PC-3 (cell line): ENCODE measurements around the gene CHSY3. TPM values are rescaled to one million over a fixed set of nuclear protein-coding genes. Genes with fewer than 3 reads are reported as not detected.

Source experiments
- ATAC-seq: fragments of 200-7000 bp; cut with Tn5 transposase; 2 replicates; pipeline ENCODE4 v1.9.1; 2020; ENCODE audit warnings: mild to moderate bottlenecking, moderate library complexity
- BruUV-seq: library from RNA; stranded (reverse); fragments of 400-500 nt; replicated peaks from 2 replicates; lab custom pipeline; 2021; lab: Mats Ljungman, UMichigan
- CTCF ChIA-PET: fragments of 300-600 bp; sonication (Branson Sonifier 250); formaldehyde crosslinking; loops from one replicate; lab custom pipeline; 2022; ENCODE audit warnings: antibody characterized with exemption; lab: Charles Lee
- POLR2A ChIA-PET: fragments of 300-600 bp; sonication (Branson Sonifier 250); formaldehyde crosslinking; loops from one replicate; lab custom pipeline; 2022; ENCODE audit warnings: antibody characterized with exemption; ENCODE audit not compliant: unreplicated experiment; lab: Charles Lee
- DNase-seq: peaks from one replicate; pipeline ENCODE4 v3.0.0-alpha.2; 2015
- H2AFZ ChIP-seq: fragments of 300-600 bp; sonication (generic); 2 replicates; pipeline ENCODE4 v1.6.0; 2016; ENCODE audit warnings: antibody characterized with exemption, low read length
- H3F3A ChIP-seq: fragments of 300-600 bp; sonication (generic); one replicate; pipeline ENCODE4 v1.6.0; 2017; ENCODE audit warnings: antibody characterized with exemption, low read length, control low read depth, mild to moderate bottlenecking; ENCODE audit not compliant: unreplicated experiment
- H3K27ac ChIP-seq: fragments of 300-600 bp; sonication (generic); 2 replicates; pipeline ENCODE4 v1.5.1; 2016; ENCODE audit warnings: mild to moderate bottlenecking, low read length
- H3K27me3 ChIP-seq: fragments of 300-600 bp; sonication (generic); 2 replicates; pipeline ENCODE4 v1.6.1; 2016; ENCODE audit warnings: low read length, mixed read lengths
- H3K36me3 ChIP-seq: fragments of 300-600 bp; sonication (generic); 2 replicates; pipeline ENCODE4 v1.6.1; 2016; ENCODE audit warnings: low read depth, mixed run types, low read length, mixed read lengths
- H3K4me1 ChIP-seq: fragments of 300-600 bp; sonication (generic); 2 replicates; pipeline ENCODE4 v1.5.1; 2016; ENCODE audit warnings: low read length; ENCODE audit not compliant: insufficient read depth
- H3K4me2 ChIP-seq: fragments of 300-600 bp; sonication (generic); 2 replicates; pipeline ENCODE4 v1.6.0; 2016; ENCODE audit warnings: low read length
- H3K4me3 ChIP-seq: fragments of 300-600 bp; sonication (generic); 2 replicates; pipeline ENCODE4 v1.5.1; 2016; ENCODE audit warnings: mild to moderate bottlenecking, low read length, mixed read lengths
- H3K79me2 ChIP-seq: fragments of 300-600 bp; sonication (generic); 2 replicates; pipeline ENCODE4 v1.6.1; 2017; ENCODE audit warnings: low read length, mixed read lengths
- H3K9ac ChIP-seq: fragments of 300-600 bp; sonication (generic); 2 replicates; pipeline ENCODE4 v1.6.0; 2016; ENCODE audit warnings: mild to moderate bottlenecking, low read length
- H3K9me2 ChIP-seq: fragments of 300-600 bp; sonication (generic); replicated peaks from 2 replicates; pipeline ENCODE4 v1.6.1; 2016; ENCODE audit warnings: mixed run types, low read length, mixed read lengths
- H3K9me3 ChIP-seq: fragments of 300-600 bp; sonication (generic); 2 replicates; pipeline ENCODE4 v1.6.1; 2016; ENCODE audit warnings: low read length, mixed read lengths
- H4K20me1 ChIP-seq: fragments of 300-600 bp; sonication (generic); 2 replicates; pipeline ENCODE4 v1.6.1; 2016; ENCODE audit warnings: low read length, mixed read lengths
- EZH2 ChIP-seq: fragments of 300-600 bp; sonication (generic); IDR thresholded peaks from one replicate; pipeline ENCODE4 v1.6.1; 2017; ENCODE audit warnings: antibody characterized with exemption, mild to moderate bottlenecking, low read length; ENCODE audit not compliant: unreplicated experiment
- EZH2phosphoT487 ChIP-seq: fragments of 300-600 bp; sonication (generic); IDR thresholded peaks from 2 replicates; pipeline ENCODE4 v1.6.1; 2018; ENCODE audit warnings: mild to moderate bottlenecking, antibody characterized with exemption, low read length, borderline replicate concordance
- intact Hi-C: fragments of 100-400 bp; cut with micrococcal nuclease; formaldehyde crosslinking; loops from 2 replicates; pipeline ENCODE4 v1.9.0; 2023
- total RNA-seq: library from RNA; depleted of rRNA; stranded (reverse); fragments of >200 nt; gene quantifications from 2 replicates; pipeline ENCODE4 v1.2.3, GENCODE V29; 2014
- TF ChIP-seq, protein P1 (sequence below): fragments of 300-600 bp; sonication (generic); conservative IDR thresholded peaks from 2 replicates; pipeline ENCODE4 v1.5.1; 2017; ENCODE audit warnings: antibody characterized with exemption, low read depth, mild to moderate bottlenecking, low read length

CHSY3 gene
- total RNA-seq, 1 experiment from 2014 or later = 1.7 TPM

DNA sequence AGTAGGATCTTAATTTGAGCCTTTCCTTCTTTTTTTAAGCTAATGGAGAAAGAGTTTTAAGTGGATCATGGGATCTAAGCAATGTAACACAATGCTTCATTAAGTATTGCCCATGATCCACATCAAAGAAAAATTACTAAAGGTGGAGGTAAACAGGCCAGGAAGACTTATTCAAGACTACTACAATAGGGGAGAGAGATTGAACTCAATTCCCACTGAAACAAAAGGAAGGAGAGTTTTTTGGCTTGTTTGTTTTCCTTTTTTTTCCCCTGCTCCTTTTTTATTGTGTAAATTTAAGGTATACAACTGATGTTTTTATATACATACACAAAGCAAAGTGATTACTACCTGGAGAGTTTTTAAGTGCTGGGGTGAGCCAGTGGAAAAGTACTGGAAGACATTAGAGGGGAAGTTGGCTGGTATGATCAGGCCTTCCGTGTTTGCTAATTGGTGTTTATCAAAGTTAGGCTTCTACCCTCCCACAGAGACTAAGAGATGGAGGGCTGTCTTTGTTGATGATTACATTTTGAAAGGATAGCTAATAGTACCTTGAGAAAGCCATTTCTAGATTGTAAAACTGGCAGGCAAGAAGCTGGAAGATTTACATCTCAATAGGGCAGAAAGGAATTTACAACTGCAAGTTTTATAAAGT, 262.7 kb downstream of the CHSY3 start:
- H3F3A ChIP-seq = no peaks in the 10 kb centered on the region
- no peaks in the 10 kb centered on the region for H3K27me3 ChIP-seq
- H3K9me2 ChIP-seq = no peaks in the 10 kb centered on the region
- H3K9me3 ChIP-seq = no peaks in the 10 kb centered on the region
- TF ChIP-seq EZH2phosphoT487 (no peak), EZH2 (no peak)
- TF ChIP-seq, protein P1, sequence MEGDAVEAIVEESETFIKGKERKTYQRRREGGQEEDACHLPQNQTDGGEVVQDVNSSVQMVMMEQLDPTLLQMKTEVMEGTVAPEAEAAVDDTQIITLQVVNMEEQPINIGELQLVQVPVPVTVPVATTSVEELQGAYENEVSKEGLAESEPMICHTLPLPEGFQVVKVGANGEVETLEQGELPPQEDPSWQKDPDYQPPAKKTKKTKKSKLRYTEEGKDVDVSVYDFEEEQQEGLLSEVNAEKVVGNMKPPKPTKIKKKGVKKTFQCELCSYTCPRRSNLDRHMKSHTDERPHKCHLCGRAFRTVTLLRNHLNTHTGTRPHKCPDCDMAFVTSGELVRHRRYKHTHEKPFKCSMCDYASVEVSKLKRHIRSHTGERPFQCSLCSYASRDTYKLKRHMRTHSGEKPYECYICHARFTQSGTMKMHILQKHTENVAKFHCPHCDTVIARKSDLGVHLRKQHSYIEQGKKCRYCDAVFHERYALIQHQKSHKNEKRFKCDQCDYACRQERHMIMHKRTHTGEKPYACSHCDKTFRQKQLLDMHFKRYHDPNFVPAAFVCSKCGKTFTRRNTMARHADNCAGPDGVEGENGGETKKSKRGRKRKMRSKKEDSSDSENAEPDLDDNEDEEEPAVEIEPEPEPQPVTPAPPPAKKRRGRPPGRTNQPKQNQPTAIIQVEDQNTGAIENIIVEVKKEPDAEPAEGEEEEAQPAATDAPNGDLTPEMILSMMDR = no peak
- ATAC-seq (no peak), DNase-seq (no peak)
- no TSS peak for BruUV-seq
- ChIA-PET CTCF (no interaction called here), POLR2A (no interaction called here)
- no peaks in the 10 kb centered on the region for H3K36me3 ChIP-seq
- H3K4me2 ChIP-seq = no peak overlapping the region
- no peak overlapping the region for H3K4me3 ChIP-seq
- no peaks in the 10 kb centered on the region for H3K79me2 ChIP-seq
- peaks cover 19% of the 10 kb centered on the region for H3K4me1 ChIP-seq
- no peak overlapping the region for H3K9ac ChIP-seq
- no peak overlapping the region for H3K27ac ChIP-seq
- intact Hi-C loops = loop anchor here (10.0 kb wide), 1 partner anchor 378 kb away; no protein-coding TSS in a partner anchor
- H4K20me1 ChIP-seq = no peaks in the 10 kb centered on the region
- no peak overlapping the region for H2AFZ ChIP-seq

DNA sequence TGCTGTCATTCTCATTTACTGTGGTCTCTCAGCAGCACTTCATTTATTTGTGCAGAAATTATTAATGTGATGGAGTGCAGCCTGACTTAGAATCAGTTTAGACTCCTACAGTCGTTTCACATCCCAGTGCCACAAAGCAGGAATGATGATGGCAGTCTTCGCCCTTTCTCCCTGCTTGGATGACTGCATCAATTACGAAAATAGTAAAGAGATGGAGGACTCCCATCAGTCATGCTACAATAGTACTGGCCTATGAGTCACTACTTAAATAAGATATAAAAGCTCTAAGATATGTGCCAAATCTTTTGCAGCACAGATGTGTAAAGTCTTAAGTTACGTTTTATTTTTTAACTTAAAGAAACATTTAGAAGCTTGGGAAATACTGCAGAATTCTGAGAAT, 263.9 kb downstream of the CHSY3 start:
- CTCF ChIA-PET = no interaction called here
- ATAC-seq (peak; percentile 94), DNase-seq (peak; percentile 74)
- Histone ChIP-seq H3K9me2 (no peaks in the 10 kb centered on the region), H3K27ac (peak overlapping the region; percentile 58), H4K20me1 (no peaks in the 10 kb centered on the region), H3F3A (no peaks in the 10 kb centered on the region), H3K36me3 (no peaks in the 10 kb centered on the region), H3K4me3 (no peak overlapping the region), H3K9ac (peak overlapping the region; percentile 13; the same call in 1 of the 2 replicates), H3K79me2 (no peaks in the 10 kb centered on the region), H3K4me1 (peaks cover 19% of the 10 kb centered on the region), H3K4me2 (no peak overlapping the region), H3K27me3 (no peaks in the 10 kb centered on the region), H3K9me3 (no peaks in the 10 kb centered on the region), H2AFZ (no peak overlapping the region)
- TF ChIP-seq, protein P1 = no peak
- no peak for TF ChIP-seq EZH2
- TF ChIP-seq EZH2phosphoT487 = no peak
- no TSS peak for BruUV-seq
- intact Hi-C loops = loop anchor here (10.0 kb wide), 1 partner anchor 377 kb away; no protein-coding TSS in a partner anchor
- POLR2A ChIA-PET = no interaction called here

DNA sequence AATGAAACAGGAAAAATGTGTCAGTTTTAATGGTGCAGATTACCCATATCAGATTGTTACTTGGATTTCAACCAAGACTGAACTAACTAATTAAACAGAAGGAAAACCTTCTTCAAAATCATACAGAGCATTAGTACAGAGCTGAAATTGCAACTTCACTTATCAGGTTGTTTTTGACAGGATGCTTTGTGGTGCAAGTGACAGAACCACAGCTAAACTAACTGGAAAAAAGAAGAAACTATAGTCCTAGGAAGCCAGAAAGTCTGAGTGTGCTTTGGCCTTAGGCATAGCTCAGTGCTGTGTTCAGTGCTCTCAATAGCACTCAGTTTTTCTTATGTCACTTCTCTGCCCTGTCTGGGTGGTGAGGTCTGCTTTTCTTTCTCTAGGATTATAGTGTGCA, 267.4 kb downstream of the CHSY3 start:
- H3K9me2 ChIP-seq = no peaks in the 10 kb centered on the region
- H3F3A ChIP-seq = no peaks in the 10 kb centered on the region
- ChIA-PET POLR2A (no interaction called here), CTCF (no interaction called here)
- no peak overlapping the region for H3K27ac ChIP-seq
- H4K20me1 ChIP-seq = no peaks in the 10 kb centered on the region
- no peaks in the 10 kb centered on the region for H3K36me3 ChIP-seq
- no peaks in the 10 kb centered on the region for H3K79me2 ChIP-seq
- no peaks in the 10 kb centered on the region for H3K27me3 ChIP-seq
- intact Hi-C loops = no loop called here
- H3K4me1 ChIP-seq = peaks cover 9% of the 10 kb centered on the region
- no peak overlapping the region for H3K4me2 ChIP-seq
- no peak overlapping the region for H3K4me3 ChIP-seq
- H2AFZ ChIP-seq = no peak overlapping the region
- ATAC-seq (no peak), DNase-seq (no peak)
- H3K9ac ChIP-seq = no peak overlapping the region
- BruUV-seq = no TSS peak
- no peaks in the 10 kb centered on the region for H3K9me3 ChIP-seq
- TF ChIP-seq EZH2 (no peak), EZH2phosphoT487 (no peak)
- TF ChIP-seq, protein P1 = no peak
